Osteocyte (in vitro differentiated cells): ENCODE measurements around the gene ATRIP. TPM values are rescaled to one million over a fixed set of nuclear protein-coding genes. Genes with fewer than 3 reads are reported as not detected.
A peak's percentile ranks its signal among the peaks of the same experiment; 100 is the strongest.

Source experiments
- DNase-seq: peaks from one replicate; pipeline ENCODE4 v3.0.0; 2021; ENCODE audit warnings: mixed read lengths; ENCODE audit not compliant: unreplicated experiment; ENCODE audit errors: extremely low spot score
- H3K27ac Mint-ChIP-seq: one replicate; pipeline ENCODE4 v1.8.0; 2021; ENCODE audit warnings: mild to moderate bottlenecking, mixed read lengths; ENCODE audit not compliant: unreplicated experiment
- H3K27me3 Mint-ChIP-seq: one replicate; pipeline ENCODE4 v1.8.0; 2021; ENCODE audit warnings: mixed read lengths; ENCODE audit not compliant: unreplicated experiment
- H3K36me3 Mint-ChIP-seq: one replicate; pipeline ENCODE4 v1.8.0; 2021; ENCODE audit warnings: mixed read lengths; ENCODE audit not compliant: unreplicated experiment
- H3K4me1 Mint-ChIP-seq: one replicate; pipeline ENCODE4 v1.8.0; 2021; ENCODE audit warnings: mixed read lengths; ENCODE audit not compliant: unreplicated experiment
- H3K4me3 Mint-ChIP-seq: one replicate; pipeline ENCODE4 v1.8.0; 2021; ENCODE audit warnings: mild to moderate bottlenecking, moderate library complexity, mixed read lengths; ENCODE audit not compliant: unreplicated experiment
- H3K9me3 Mint-ChIP-seq: one replicate; pipeline ENCODE4 v1.8.0; 2021; ENCODE audit warnings: mixed read lengths; ENCODE audit not compliant: unreplicated experiment
- CTCF ChIP-seq: fragments of 200-600 bp; sonication (generic); IDR thresholded peaks from 2 replicates; pipeline ENCODE4 v1.5.0; 2021; ENCODE audit warnings: antibody characterized with exemption, mild to moderate bottlenecking, moderate library complexity
- total RNA-seq: library from RNA; stranded (reverse); gene quantifications from 2 replicates; pipeline ENCODE4 v1.2.1, GENCODE V29; 2021

Gene ATRIP
- total RNA-seq, 1 donor from 2014 or later, result 8.5 TPM

DNA sequence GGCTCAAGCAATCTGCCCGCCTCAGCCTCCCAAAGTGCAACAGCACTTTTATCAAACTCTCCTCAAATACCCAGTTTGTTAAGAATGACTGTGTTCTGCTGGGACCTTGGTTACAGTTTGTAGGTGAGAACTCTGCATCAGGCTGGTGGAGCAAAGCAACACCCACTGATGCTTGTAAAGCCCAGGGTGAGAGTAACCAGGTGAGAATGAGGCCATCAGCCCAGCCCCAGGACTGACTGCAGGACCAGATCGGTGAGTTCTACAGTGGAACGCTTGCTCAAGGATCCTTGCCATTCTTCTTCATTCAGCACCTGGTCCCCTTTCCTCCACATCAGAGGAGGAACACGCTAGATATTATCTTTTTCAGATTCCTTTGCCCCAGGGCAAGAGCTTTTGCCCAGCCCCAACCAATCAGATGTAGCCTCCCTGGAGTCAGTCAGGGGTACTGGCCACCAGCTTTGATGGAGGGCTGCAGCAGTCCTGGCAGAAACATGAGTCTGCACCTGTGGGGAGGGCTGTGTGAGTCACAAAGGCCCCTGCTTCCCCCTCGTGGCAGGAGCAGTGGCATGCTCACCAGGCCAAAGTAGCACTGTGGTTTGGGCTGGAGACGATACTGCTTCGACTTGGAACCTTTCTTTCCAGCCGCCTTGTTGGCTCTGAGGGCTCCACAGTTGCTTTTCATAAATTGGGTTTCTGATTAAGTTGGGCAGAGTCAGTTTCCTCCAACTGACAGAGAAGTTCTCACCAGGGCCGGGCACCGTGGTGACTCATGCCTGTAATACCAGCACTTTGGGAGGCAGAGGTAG lies 60.9 kb downstream of the ATRIP start:
- Mint-ChIP-seq H3K4me3 (no peak overlapping the region), H3K27me3 (no peaks in the 10 kb centered on the region), H3K36me3 (no peaks in the 10 kb centered on the region), H3K27ac (peak overlapping the region; percentile 62), H3K9me3 (no peaks in the 10 kb centered on the region), H3K4me1 (peaks cover 19% of the 10 kb centered on the region)
- TF ChIP-seq CTCF, result peak; percentile 64
- DNase-seq, result no peak

GRCh38 chr3:48511551-48511950 lies 65.0 kb downstream of the ATRIP start:
- Mint-ChIP-seq H3K4me1 (peaks cover 8% of the 10 kb centered on the region), H3K9me3 (no peaks in the 10 kb centered on the region), H3K36me3 (no peaks in the 10 kb centered on the region), H3K4me3 (no peak overlapping the region), H3K27me3 (no peaks in the 10 kb centered on the region), H3K27ac (no peak overlapping the region)
- no peak for DNase-seq
- no peak for TF ChIP-seq CTCF

GRCh38 chr3:48514431-48515227 lies 68.1 kb downstream of the ATRIP start:
- TF ChIP-seq CTCF, result no peak
- Mint-ChIP-seq H3K9me3 (no peaks in the 10 kb centered on the region), H3K27me3 (no peaks in the 10 kb centered on the region), H3K4me3 (no peak overlapping the region), H3K36me3 (peaks cover 2% of the 10 kb centered on the region), H3K27ac (no peak overlapping the region), H3K4me1 (no peaks in the 10 kb centered on the region)
- DNase-seq, result no peak

Other genes with a start within 250 kb of the ATRIP start
- not detected in 2 replicates for gene CAMP, start 223.2 kb upstream of the ATRIP start, total RNA-seq
- 11.0 and 11.3 TPM in 2 replicates for gene ZNF589, start 205.6 kb upstream of the ATRIP start, total RNA-seq
- gene NME6, start 145.4 kb upstream of the ATRIP start, total RNA-seq, result 20.2 and 26.4 TPM in 2 replicates
- not detected in 2 replicates for gene SPINK8, start 113.1 kb upstream of the ATRIP start, total RNA-seq
- gene FBXW12, start 74.5 kb upstream of the ATRIP start, total RNA-seq, result not detected in 2 replicates
- gene PLXNB1, start 16.7 kb upstream of the ATRIP start, total RNA-seq, result 76.7 and 88.2 TPM in 2 replicates
- gene CCDC51, start 6.6 kb upstream of the ATRIP start, total RNA-seq, result 11.3 and 11.9 TPM in 2 replicates
- 186 and 198 TPM in 2 replicates for gene TMA7, start 6.5 kb upstream of the ATRIP start, total RNA-seq
- gene SHISA5, start 57.4 kb downstream of the ATRIP start, total RNA-seq, result 203 and 211 TPM in 2 replicates
- gene PFKFB4, start 110.1 kb downstream of the ATRIP start, total RNA-seq, result 7.1 TPM in 2 replicates
- gene UCN2, start 117.0 kb downstream of the ATRIP start, total RNA-seq, result 0.81 and 0.89 TPM in 2 replicates
- 16.6 and 18.9 TPM in 2 replicates for gene COL7A1, start 148.6 kb downstream of the ATRIP start, total RNA-seq
- 201 and 202 TPM in 2 replicates for gene UQCRC1, start 162.9 kb downstream of the ATRIP start, total RNA-seq
- not detected in 2 replicates for gene TMEM89, start 175.0 kb downstream of the ATRIP start, total RNA-seq
- gene SLC26A6, start 188.7 kb downstream of the ATRIP start, total RNA-seq, result 63.8 and 66.2 TPM in 2 replicates
- 7.1 and 7.4 TPM in 2 replicates for gene CELSR3, start 216.1 kb downstream of the ATRIP start, total RNA-seq
- gene NCKIPSD, start 239.2 kb downstream of the ATRIP start, total RNA-seq, result 26.3 and 27.2 TPM in 2 replicates